ENCODE data around the gene SORCS2. TPM values are rescaled to one million over a fixed set of nuclear protein-coding genes. Genes with fewer than 3 reads are reported as not detected.

The SORCS2 gene
- total RNA-seq, 1 experiment from 2014 or later = 4.1 TPM

- no TSS peak for BruUV-seq (replicated peaks)
- no peak overlapping the region for H3K27ac ChIP-seq (ENCODE audit: low read length)
- no peaks in the 10 kb centered on the region for H3K9me3 ChIP-seq (ENCODE audit: low read length)
- no peak overlapping the region for H3K9ac ChIP-seq (ENCODE audit: low read length)
- H3K4me1 ChIP-seq (ENCODE audit: insufficient read depth, low read length) = no peaks in the 10 kb centered on the region
- no peak overlapping the region for H3K4me3 ChIP-seq (ENCODE audit: low read length)
- DNase-seq (no peak), ATAC-seq (no peak)
- H3K4me2 ChIP-seq (ENCODE audit: low read length) = no peak overlapping the region
- no peak overlapping the region for H2AFZ ChIP-seq (ENCODE audit: low read length)
- no peaks in the 10 kb centered on the region for H4K20me1 ChIP-seq (ENCODE audit: low read length)
- H3K9me2 ChIP-seq (replicated peaks; ENCODE audit: low read length) = no peaks in the 10 kb centered on the region
- no peak for TF ChIP-seq CTCF (conservative IDR thresholded peaks at IDR 0.05; ENCODE audit: low read depth, low read length)
- no peak for TF ChIP-seq EZH2phosphoT487 (IDR thresholded peaks at IDR 0.05; ENCODE audit: borderline replicate concordance, low read length)
- TF ChIP-seq EZH2 (IDR thresholded peaks at IDR 0.05; ENCODE audit: low read length, unreplicated experiment) = no peak
- H3K27me3 ChIP-seq (ENCODE audit: low read length) = no peaks in the 10 kb centered on the region
- intact Hi-C loops (cut with micrococcal nuclease) = no loop called here
- ChIA-PET CTCF (no interaction called here), POLR2A (ENCODE audit: unreplicated experiment) (no interaction called here)
- no peaks in the 10 kb centered on the region for H3F3A ChIP-seq (ENCODE audit: low read length, unreplicated experiment)
- no peaks in the 10 kb centered on the region for H3K36me3 ChIP-seq (ENCODE audit: low read depth, low read length)
- no peaks in the 10 kb centered on the region for H3K79me2 ChIP-seq (ENCODE audit: low read length)
These were observed 340.9 kb downstream of the SORCS2 start for GRCh38 chr4:7533267-7533666.

GRCh38 chr4:7535094-7535493 is 342.8 kb downstream of the SORCS2 start:
- Histone ChIP-seq H3K79me2 (ENCODE audit: low read length) (no peaks in the 10 kb centered on the region), H3K27ac (ENCODE audit: low read length) (no peak overlapping the region), H2AFZ (ENCODE audit: low read length) (no peak overlapping the region), H3K27me3 (ENCODE audit: low read length) (no peaks in the 10 kb centered on the region), H3K9me2 (replicated peaks; ENCODE audit: low read length) (no peaks in the 10 kb centered on the region), H3K9ac (ENCODE audit: low read length) (no peak overlapping the region), H3K4me1 (ENCODE audit: insufficient read depth, low read length) (peaks cover under 1% of the 10 kb centered on the region; the same call in 1 of the 2 replicates), H3K9me3 (ENCODE audit: low read length) (no peaks in the 10 kb centered on the region), H4K20me1 (ENCODE audit: low read length) (no peaks in the 10 kb centered on the region), H3K4me3 (ENCODE audit: low read length) (no peak overlapping the region), H3F3A (ENCODE audit: low read length, unreplicated experiment) (no peaks in the 10 kb centered on the region), H3K4me2 (ENCODE audit: low read length) (no peak overlapping the region), H3K36me3 (ENCODE audit: low read depth, low read length) (no peaks in the 10 kb centered on the region)
- TF ChIP-seq CTCF (conservative IDR thresholded peaks at IDR 0.05; ENCODE audit: low read depth, low read length) = no peak
- no peak for TF ChIP-seq EZH2phosphoT487 (IDR thresholded peaks at IDR 0.05; ENCODE audit: borderline replicate concordance, low read length)
- no peak for TF ChIP-seq EZH2 (IDR thresholded peaks at IDR 0.05; ENCODE audit: low read length, unreplicated experiment)
- DNase-seq (no peak), ATAC-seq (no peak)
- POLR2A ChIA-PET (ENCODE audit: unreplicated experiment) = no interaction called here
- CTCF ChIA-PET = no interaction called here
- no TSS peak for BruUV-seq (replicated peaks)
- intact Hi-C loops (cut with micrococcal nuclease) = no loop called here

GRCh38 chr4:7535619-7536018 is 343.3 kb downstream of the SORCS2 start:
- Histone ChIP-seq H3K4me3 (ENCODE audit: low read length) (no peak overlapping the region), H3K9me3 (ENCODE audit: low read length) (no peaks in the 10 kb centered on the region), H3F3A (ENCODE audit: low read length, unreplicated experiment) (no peaks in the 10 kb centered on the region), H3K4me1 (ENCODE audit: insufficient read depth, low read length) (peaks cover 5% of the 10 kb centered on the region; the same call in 1 of the 2 replicates), H3K9ac (ENCODE audit: low read length) (no peak overlapping the region), H3K79me2 (ENCODE audit: low read length) (no peaks in the 10 kb centered on the region), H3K27me3 (ENCODE audit: low read length) (no peaks in the 10 kb centered on the region), H2AFZ (ENCODE audit: low read length) (no peak overlapping the region), H3K9me2 (replicated peaks; ENCODE audit: low read length) (no peaks in the 10 kb centered on the region), H3K4me2 (ENCODE audit: low read length) (no peak overlapping the region), H3K36me3 (ENCODE audit: low read depth, low read length) (no peaks in the 10 kb centered on the region), H4K20me1 (ENCODE audit: low read length) (no peaks in the 10 kb centered on the region), H3K27ac (ENCODE audit: low read length) (no peak overlapping the region)
- intact Hi-C loops (cut with micrococcal nuclease) = no loop called here
- ATAC-seq (no peak), DNase-seq (no peak)
- CTCF ChIA-PET = no interaction called here
- TF ChIP-seq EZH2 (IDR thresholded peaks at IDR 0.05; ENCODE audit: low read length, unreplicated experiment) = no peak
- no peak for TF ChIP-seq EZH2phosphoT487 (IDR thresholded peaks at IDR 0.05; ENCODE audit: borderline replicate concordance, low read length)
- TF ChIP-seq CTCF (conservative IDR thresholded peaks at IDR 0.05; ENCODE audit: low read depth, low read length) = no peak
- BruUV-seq (replicated peaks) = no TSS peak
- POLR2A ChIA-PET (ENCODE audit: unreplicated experiment) = no interaction called here

Data from PC-3 (cell line).